Cardiac fibroblast (primary cell): ENCODE measurements around the gene CRYBA4.

Experiments
- DNase-seq, 2 donors: peaks; one replicate each; pipeline versions ENCODE4 v3.0.0 to v3.0.0-alpha.2; 2010; ENCODE audit warnings: low read depth in 2 of 2
- H3K4me3 ChIP-seq, 2 donors: replicated peaks in 1 of 2; 1 replicate in 1 of 2; 2 replicates in 1 of 2; pipeline ENCODE4 v1.5.1; 2011; ENCODE audit warnings: low read depth in 2 of 2, low read length in 2 of 2, mild to moderate bottlenecking in 2 of 2, moderate library complexity in 1 of 2
- TF ChIP-seq, protein P1 (sequence below): IDR thresholded peaks from one replicate; pipeline ENCODE4 v1.5.1; 2011; ENCODE audit warnings: low read depth, mild to moderate bottlenecking, low read length, inconsistent platforms

Gene CRYBA4

DNA sequence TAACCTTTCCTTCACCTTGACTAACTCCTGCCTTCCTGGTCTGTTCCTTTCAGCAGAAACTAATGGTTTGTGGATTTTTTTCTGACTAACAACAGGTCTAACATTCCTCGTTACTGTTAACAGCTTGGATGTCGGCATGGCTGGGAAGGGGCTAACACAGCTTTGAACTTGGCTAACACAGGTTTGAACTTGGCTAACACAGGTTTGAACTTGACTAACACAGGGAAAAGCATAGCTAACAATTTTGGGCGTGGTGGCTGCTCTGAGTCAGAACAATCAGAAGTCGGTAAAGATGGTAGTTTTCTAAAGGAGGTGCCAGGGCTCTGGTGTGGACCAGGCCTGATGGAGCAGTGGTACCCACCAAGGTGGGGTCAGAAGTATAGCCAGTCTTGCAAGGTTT lies 51.7 kb downstream of the CRYBA4 start:
- TF ChIP-seq, protein P1, sequence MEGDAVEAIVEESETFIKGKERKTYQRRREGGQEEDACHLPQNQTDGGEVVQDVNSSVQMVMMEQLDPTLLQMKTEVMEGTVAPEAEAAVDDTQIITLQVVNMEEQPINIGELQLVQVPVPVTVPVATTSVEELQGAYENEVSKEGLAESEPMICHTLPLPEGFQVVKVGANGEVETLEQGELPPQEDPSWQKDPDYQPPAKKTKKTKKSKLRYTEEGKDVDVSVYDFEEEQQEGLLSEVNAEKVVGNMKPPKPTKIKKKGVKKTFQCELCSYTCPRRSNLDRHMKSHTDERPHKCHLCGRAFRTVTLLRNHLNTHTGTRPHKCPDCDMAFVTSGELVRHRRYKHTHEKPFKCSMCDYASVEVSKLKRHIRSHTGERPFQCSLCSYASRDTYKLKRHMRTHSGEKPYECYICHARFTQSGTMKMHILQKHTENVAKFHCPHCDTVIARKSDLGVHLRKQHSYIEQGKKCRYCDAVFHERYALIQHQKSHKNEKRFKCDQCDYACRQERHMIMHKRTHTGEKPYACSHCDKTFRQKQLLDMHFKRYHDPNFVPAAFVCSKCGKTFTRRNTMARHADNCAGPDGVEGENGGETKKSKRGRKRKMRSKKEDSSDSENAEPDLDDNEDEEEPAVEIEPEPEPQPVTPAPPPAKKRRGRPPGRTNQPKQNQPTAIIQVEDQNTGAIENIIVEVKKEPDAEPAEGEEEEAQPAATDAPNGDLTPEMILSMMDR, result no peak
- DNase-seq, result peak in 1 of 2 donors; percentile 59
- peak overlapping the region; percentile 74 to 90 for H3K4me3 ChIP-seq

DNA sequence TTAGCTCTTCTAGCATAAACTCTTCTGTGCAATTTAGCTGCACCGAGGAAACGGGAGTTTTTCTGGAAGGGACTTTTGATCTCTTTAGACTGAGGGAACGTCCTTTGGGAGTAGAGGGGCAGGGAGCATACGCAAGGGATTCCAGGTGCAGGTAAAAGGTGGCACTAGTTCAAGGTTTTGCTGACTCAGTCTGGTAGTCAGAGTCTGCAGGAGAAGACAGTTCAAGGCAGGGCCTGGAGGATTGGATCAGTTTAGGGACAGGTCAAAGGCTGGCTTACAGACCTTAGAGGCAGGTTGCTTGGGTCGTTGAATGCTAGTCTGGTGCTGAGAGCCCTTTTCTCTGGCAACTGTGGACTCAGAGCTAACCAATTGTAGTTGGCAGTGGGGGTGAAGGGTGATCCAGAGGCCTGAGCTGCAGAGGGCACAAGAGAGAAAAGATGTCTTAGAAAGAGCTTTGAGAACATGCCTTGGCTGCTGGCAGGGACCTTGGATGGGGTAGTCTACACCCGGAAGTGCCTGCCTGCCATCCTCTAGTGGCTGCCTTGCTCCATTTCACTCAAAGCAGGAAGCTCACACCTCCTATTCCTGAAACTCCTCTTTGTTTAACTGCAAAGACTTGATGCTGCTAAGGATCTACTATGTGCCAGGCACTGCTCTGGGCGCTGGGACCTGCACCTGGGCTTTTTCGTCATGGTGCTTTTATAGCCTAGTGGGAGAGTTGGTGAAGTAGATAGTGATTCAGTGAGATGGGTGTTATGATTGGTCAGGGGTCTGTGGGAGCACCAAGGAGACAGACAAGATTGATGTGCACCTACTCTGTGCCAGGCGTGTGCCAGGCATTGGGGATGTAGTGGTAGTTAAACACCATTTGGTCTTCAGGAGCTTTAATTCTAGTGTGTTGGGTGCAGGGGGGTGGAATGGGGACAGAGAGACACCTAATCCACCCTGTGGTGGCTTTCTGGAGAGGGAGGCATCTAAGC lies 52.7 kb downstream of the CRYBA4 start:
- no peak for DNase-seq
- H3K4me3 ChIP-seq, result no peak overlapping the region
- TF ChIP-seq, protein P1, result no peak

DNA sequence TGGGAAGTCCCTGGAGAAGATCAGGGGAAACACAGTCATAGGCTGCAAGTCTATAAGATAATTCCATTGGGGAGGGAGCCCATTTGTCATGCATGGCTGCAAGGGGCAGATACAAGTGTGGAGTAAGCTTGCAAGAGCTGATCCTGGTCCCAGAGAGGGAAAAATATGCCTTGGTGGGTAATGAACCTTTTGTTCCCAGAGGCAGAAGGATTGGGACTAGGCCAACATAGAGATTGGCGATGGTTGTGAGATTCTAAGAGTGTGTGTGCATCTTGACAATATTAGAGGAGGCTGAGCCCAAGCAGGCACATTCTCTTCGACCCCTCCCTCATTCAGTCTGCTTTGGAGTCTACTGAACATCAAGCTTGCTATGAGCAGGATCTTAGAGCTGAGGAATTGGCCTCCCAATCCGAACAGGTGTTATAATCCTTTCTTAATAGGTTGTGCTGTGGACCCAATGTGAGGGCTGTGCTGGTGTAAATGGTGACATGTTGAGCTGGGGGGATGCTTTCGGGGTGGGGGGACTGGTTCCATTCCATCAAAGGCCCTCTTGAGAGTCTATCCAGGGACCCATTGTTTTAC lies 54.0 kb downstream of the CRYBA4 start:
- TF ChIP-seq, protein P1, result no peak
- no peak for DNase-seq
- H3K4me3 ChIP-seq, result no peak overlapping the region

DNA sequence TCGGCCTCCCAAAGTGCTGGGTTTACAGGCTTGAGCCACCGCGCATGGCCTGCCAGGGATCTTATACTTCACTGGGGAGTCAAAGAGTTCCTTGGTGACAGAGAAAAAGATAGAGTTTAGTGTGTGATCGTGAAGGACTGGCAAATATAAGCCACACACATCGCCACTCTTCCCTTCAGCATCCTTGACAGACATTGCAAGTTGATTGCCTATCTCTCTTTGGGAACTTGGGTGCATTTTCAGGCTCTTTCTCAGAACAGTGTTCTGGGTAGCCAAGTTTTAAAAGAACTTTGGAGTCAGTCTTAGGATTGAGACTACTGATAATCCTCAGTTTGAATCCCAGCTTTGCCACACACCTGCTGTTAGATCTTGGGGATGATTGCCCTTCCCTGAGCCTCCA lies 55.5 kb downstream of the CRYBA4 start:
- TF ChIP-seq, protein P1, result no peak
- DNase-seq, result no peak
- no peak overlapping the region for H3K4me3 ChIP-seq

DNA sequence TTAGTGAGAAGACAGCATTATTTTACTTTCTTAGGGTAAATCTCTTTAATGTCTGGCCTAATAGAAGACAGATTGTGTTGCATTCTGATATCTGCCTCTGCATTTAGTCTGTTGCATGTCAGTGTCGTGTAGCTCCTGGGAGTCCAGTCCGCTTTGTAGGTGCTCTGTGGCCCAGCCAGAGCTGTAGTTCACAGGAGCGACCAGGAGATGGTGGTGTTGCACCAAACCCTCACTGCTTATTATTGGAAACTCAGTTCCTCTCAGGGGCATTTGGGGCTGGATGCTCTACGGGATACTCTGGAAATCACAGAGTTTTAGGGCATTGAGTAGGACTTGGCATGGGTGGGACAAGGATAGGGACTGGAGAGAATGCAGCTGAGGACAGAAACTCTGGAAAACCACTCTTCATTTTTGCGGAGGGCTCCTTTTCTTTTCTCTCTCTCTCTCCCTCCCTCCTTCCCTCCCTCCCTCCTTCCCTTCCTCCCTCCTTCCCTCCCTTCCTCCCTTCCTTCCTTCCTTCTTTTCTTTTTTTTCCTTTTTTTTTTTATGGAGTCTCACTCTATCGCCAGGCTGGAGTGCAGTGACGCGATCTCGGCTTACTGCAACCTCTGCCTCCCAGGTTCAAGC lies 57.4 kb downstream of the CRYBA4 start:
- peak; percentile 82 to 84 for DNase-seq
- TF ChIP-seq, protein P1, result peak; percentile 97

More for the DNA sequence above, 57.4 kb downstream of the CRYBA4 start:
- no peak overlapping the region for H3K4me3 ChIP-seq
